Motor neuron (in vitro differentiated cells): Measurements from ENCODE around the gene ZNF197. TPM values are rescaled to one million over a fixed set of nuclear protein-coding genes. Genes with fewer than 3 reads are reported as not detected.
A peak's percentile ranks its signal among the peaks of the same experiment; 100 is the strongest.
"Not testable (repeated sequence)": the region's sequence is repeated elsewhere in the genome, so short reads cannot be mapped to it uniquely, and the experiment has no call there.

ENCODE experiments used
- ATAC-seq, 8 experiments: fragments of 200-7000 bp; cut with Tn5 transposase; replicated peaks in 6 of 8; 2 replicates each; pipeline ENCODE4 v1.8.0; 2021; ENCODE audit warnings: mild to moderate bottlenecking in 8 of 8, moderate library complexity in 8 of 8
- H3K27ac ChIP-seq, 2 donors: fragments of 250-450 bp; sonication (Bioruptor Pico); 2 replicates each; pipeline ENCODE4 v1.9.0; 2021; ENCODE audit warnings: antibody characterized with exemption in 2 of 2, mild to moderate bottlenecking in 2 of 2, moderate library complexity in 1 of 2
- H3K4me1 ChIP-seq, 2 donors: fragments of 250-450 bp; sonication (Bioruptor Pico); replicated peaks in 1 of 2; 2 replicates each; pipeline ENCODE4 v1.6.1; 2021; ENCODE audit warnings: antibody characterized with exemption in 2 of 2, mild to moderate bottlenecking in 2 of 2, moderate library complexity in 1 of 2
- H3K4me3 ChIP-seq, 5 donors: fragments of 250-450 bp; sonication (Bioruptor Pico); 2 replicates each; pipeline ENCODE4 v1.9.0; 2021; ENCODE audit warnings: antibody characterized with exemption in 5 of 5, mild to moderate bottlenecking in 5 of 5, moderate library complexity in 4 of 5
- WGBS, 10 experiments: fragments of 450-650 bp; shearing (Covaris generic); methylation state at CpG; one replicate each; pipeline ENCODE4 v1.0.0; 2022; 5-methylcytosine and 5-hydroxymethylcytosine counted together
- in situ Hi-C, 9 experiments: fragments of 400-800 bp; cut with MboI; loops; one replicate each; pipeline ENCODE4 v1.15.0; 2021; ENCODE audit warnings: low sequenced_read_pairs in 9 of 9, low pct_unique_long_range_greater_than_20kb in 2 of 9; ENCODE audit not compliant: unreplicated experiment in 9 of 9
- total RNA-seq, 8 experiments: library from RNA; unstranded; fragments of 300-600 nt; gene quantifications; 2 replicates each; pipeline versions ENCODE4 v1.2.3 to v1.2.4, GENCODE V29; 2022

The ZNF197 gene
- total RNA-seq = 10 to 100 TPM; 20.1 to 53.0 (median 40.0) TPM

- peak within 1 kb of the TSS; percentile 63 to 88 (median 77) for H3K4me3 ChIP-seq
- peaks cover 12 to 23% of the 10 kb centered on the region in 2 donors for H3K4me1 ChIP-seq
- in situ Hi-C loops = no loop called here
- peak; percentile 97 to 98 (median 98) for ATAC-seq
- 0 to 4% (median 0%) methylated on average over 1 to 10 of the region's 47 CpGs; no CpG with 5 or more reads in 2 of the 10 experiments for WGBS, 10 experiments
- peak within 1 kb of the TSS; percentile 93 for H3K27ac ChIP-seq
Measured at GRCh38 chr3:44624749-44625480, at the start of gene ZNF197. TSS of gene ZNF197 (plus strand) at chr3:44625036. CDS start at chr3:44629155, 4,119 bp downstream.

GRCh38 chr3:44576613-44577012 lies 48.2 kb upstream of the ZNF197 start:
- H3K27ac ChIP-seq = no peak overlapping the region
- H3K4me3 ChIP-seq = no peak overlapping the region
- in situ Hi-C loops = no loop called here
- H3K4me1 ChIP-seq = no peaks in the 10 kb centered on the region
- no peak for ATAC-seq

GRCh38 chr3:44577354-44577952 lies 47.4 kb upstream of the ZNF197 start:
- H3K4me3 ChIP-seq, H3K4me1 ChIP-seq, H3K27ac ChIP-seq, ATAC-seq, in situ Hi-C loops: not testable (repeated sequence)
- WGBS, 10 experiments = 80 to 100% (median 100%) methylated on average over 1 to 3 of the region's 11 CpGs; no CpG with 5 or more reads in 5 of the 10 experiments

DNA sequence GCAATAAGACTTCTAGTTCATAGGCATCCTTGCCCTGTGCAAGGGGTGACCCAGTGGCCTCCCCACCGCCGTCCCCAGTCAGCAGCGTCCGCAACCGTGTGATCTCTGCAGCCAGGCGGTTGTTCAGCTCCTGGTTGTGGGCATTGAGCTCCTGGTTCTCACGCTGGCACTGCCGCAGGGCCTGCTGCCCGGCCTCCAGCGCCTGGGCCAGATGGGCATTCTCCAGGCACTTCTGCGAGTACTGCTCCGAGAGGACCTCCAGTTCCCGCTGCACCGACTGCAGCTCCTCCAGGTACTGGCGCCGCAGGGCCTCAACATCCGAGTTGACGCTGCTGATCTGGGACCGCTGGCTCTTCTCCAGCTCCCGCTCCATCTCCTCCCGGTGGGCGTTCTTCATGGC lies 46.5 kb upstream of the ZNF197 start:
- in situ Hi-C loops, ATAC-seq, H3K27ac ChIP-seq, H3K4me1 ChIP-seq, H3K4me3 ChIP-seq: not testable (repeated sequence)
- WGBS, 10 experiments = 90% methylated on average over 2 of the region's 22 CpGs; no CpG with 5 or more reads in 9 of the 10 experiments

DNA sequence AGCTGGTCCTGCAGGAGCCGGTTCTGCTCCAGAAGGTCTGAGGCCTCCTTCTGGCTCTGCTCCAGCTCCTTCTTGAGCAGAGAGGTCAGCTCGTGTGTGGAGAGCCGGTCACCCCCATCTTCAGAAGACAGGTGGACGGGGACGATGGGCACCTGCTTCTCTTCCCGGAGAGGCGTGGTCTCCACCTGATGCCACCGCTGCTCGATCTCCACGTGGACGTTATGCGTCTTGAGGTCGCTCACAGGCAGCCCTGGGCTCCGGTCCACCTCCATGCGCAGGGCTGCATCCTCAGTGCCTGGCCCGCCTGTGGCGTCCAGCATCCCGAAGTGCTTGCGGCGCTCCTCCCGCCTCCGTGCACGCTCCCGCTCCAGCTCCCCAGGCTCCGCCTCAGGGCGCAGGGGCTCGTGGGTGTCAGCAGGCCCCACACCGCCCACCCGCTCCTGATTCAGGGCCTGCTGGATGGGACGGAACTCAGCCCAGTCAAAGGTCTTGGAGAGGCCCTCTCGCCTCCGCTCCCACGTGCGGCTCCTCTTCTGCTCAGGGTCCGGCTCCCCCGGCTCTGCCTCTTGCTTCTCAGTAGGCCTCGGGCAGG lies 45.8 kb upstream of the ZNF197 start:
- WGBS, 10 experiments = 100% methylated on average over 1 to 5 of the region's 37 CpGs; no CpG with 5 or more reads in 6 of the 10 experiments
- ATAC-seq, H3K27ac ChIP-seq, H3K4me1 ChIP-seq, in situ Hi-C loops, H3K4me3 ChIP-seq: not testable (repeated sequence)

- in situ Hi-C loops, ATAC-seq, H3K4me1 ChIP-seq, H3K27ac ChIP-seq, H3K4me3 ChIP-seq: not testable (repeated sequence)
- WGBS, 10 experiments = 80% methylated on average over 1 to 3 of the region's 15 CpGs; no CpG with 5 or more reads in 8 of the 10 experiments
Measured at GRCh38 chr3:44579749-44580148, 45.1 kb upstream of the ZNF197 start.

GRCh38 chr3:44580971-44581370 lies 43.9 kb upstream of the ZNF197 start:
- ATAC-seq, H3K4me3 ChIP-seq, in situ Hi-C loops: not testable (repeated sequence)

DNA sequence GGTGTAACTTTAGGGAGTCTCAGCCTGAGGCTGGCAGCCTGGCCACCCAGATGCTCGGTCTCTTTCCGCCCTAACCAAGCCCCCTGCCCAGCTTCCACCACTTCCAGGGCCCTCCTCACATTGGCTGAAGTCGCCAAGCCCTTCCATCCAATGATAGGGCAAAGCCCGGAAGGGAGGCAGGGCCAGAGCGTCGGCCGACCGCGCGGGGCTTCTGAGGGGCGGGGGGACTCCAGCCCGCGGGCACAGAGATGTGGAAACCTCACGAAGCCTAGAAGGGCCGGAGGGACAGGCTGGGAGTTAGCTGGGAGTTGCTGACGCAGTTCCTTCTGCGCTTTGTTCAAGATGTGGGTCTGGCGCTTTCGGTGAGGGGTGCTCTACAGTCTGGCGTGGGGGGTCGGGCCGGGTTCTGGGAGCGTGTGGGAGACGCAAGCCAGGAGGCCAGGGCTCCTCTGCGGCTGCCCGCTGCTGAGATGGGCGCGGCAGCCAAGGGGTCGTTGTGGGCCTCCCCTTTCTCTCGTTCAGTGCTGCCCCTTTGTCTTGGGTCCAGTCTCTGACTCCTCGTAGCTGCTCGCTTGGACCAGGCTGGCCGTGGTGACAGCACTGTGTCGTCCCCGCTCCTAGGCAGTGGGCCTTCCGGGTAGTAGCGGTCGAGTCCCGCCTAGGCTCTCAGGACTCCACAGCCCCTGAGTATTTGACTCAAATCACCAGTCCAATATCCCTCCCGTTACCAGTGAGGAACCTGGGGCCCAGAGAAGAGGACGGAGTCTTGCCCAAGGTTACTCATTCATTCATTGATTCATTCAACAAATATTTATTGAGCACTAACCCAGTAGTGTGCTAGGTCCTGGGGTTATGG lies 40.0 kb upstream of the ZNF197 start, which contains the start of gene ZNF660:
ZNF660 (plus strand) TSS at position 319 of the 856 bp plus-strand sequence. CDS start 9,230 bp downstream, outside the sequence.
- Histone ChIP-seq H3K4me3 (peak within 1 kb of the TSS; percentile 56 to 65 (median 60)), H3K27ac (peak within 1 kb of the TSS; percentile 83 to 88), H3K4me1 (peaks cover 5 to 6% of the 10 kb centered on the region in 2 donors)
- in situ Hi-C loops = no loop called here
- ATAC-seq = peak; percentile 93 to 99 (median 99)
- WGBS, 10 experiments = 0 to 50% (median 3%) methylated on average over 1 to 9 of the region's 41 CpGs; no CpG with 5 or more reads in 2 of the 10 experiments

More at GRCh38 chr3:44580971-44581370, 43.9 kb upstream of the ZNF197 start:
- 87 to 100% (median 99%) methylated on average over 1 to 20 of the region's 62 CpGs; no CpG with 5 or more reads in 6 of the 10 experiments for WGBS, 10 experiments
- H3K27ac ChIP-seq, H3K4me1 ChIP-seq: not testable (repeated sequence)

GRCh38 chr3:44596621-44597020 lies 28.2 kb upstream of the ZNF197 start:
- no peak overlapping the region for H3K27ac ChIP-seq
- WGBS, 10 experiments = 0 to 100% (median 77%) methylated on average over 1 of the region's 1 CpG; no CpG with 5 or more reads in 4 of the 10 experiments
- no peak for ATAC-seq

DNA sequence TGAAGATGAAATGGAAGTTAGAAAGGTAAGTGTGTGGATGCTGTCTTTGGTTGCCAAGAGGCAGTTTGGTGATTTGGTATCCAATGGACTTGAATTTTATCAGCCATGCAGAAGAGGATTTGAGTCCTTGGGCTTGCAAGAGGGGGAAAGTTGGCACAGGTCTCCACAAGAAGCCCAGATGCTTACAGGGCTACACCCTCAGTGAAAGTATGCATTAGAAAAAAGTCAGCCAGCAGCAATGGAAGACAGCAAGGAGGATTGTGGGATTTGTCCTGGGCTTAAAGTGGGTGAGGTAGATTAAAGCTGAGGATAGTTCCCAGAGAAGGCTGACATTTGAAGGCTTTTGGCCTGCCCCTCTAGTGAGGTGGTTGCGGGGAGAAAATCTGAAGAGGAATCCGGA lies 23.1 kb upstream of the ZNF197 start:
- peak in 2 of 8 experiments; percentile 75 to 84 for ATAC-seq
- 81 to 100% (median 100%) methylated on average over 1 to 2 of the region's 2 CpGs; no CpG with 5 or more reads in 4 of the 10 experiments for WGBS, 10 experiments
- in situ Hi-C loops = no loop called here
- no peaks in the 10 kb centered on the region for H3K4me1 ChIP-seq
- H3K27ac ChIP-seq = no peak overlapping the region
- H3K4me3 ChIP-seq = no peak overlapping the region

More at GRCh38 chr3:44596621-44597020, 28.2 kb upstream of the ZNF197 start:
- no peaks in the 10 kb centered on the region for H3K4me1 ChIP-seq
- H3K4me3 ChIP-seq = no peak overlapping the region
- in situ Hi-C loops = no loop called here

DNA sequence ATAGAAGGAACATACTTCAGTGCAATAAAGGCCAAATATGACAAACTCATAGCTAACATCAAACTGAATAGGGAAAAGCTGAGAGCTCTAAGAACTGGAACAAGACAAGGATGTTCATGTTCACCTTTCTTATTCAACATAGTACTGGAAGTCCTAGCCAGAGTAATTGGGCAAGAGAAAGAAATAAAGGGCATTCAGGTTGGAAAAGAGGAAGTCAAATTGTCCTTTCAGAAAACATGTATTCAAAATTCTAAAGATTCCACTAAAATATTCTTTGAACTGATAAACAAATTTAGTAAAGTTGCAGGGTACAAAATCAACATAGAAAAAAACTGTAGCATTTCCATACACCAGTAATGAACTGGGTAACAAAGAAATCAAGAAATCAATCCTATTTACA lies 12.2 kb upstream of the ZNF197 start:
- ATAC-seq = no peak
- no peaks in the 10 kb centered on the region for H3K4me1 ChIP-seq
- H3K27ac ChIP-seq = no peak overlapping the region
- no peak overlapping the region for H3K4me3 ChIP-seq
- in situ Hi-C loops = no loop called here

- H3K27ac ChIP-seq = no peak overlapping the region
- H3K4me1 ChIP-seq = peaks cover 11 to 20% of the 10 kb centered on the region in 2 donors
- H3K4me3 ChIP-seq = no peak overlapping the region
- 72 to 100% (median 100%) methylated on average over 1 to 2 of the region's 2 CpGs; no CpG with 5 or more reads in 3 of the 10 experiments for WGBS, 10 experiments
- ATAC-seq = no peak
- in situ Hi-C loops = no loop called here
Measured at GRCh38 chr3:44628716-44629115, 3.9 kb downstream of the ZNF197 start.
